Measurements from ENCODE around the gene TSG101. TPM values are rescaled to one million over a fixed set of nuclear protein-coding genes. Genes with fewer than 3 reads are reported as not detected.

TSG101 gene
- total and polyA plus RNA-seq, 2 donors, result 46.2 to 58.6 TPM

- no peaks in the 10 kb centered on the region for H3K4me1 ChIP-seq (ENCODE audit: insufficient read depth)
- no peak overlapping the region for H3K27ac ChIP-seq (ENCODE audit: low read depth)
- no peaks in the 10 kb centered on the region for H3K36me3 ChIP-seq (ENCODE audit: insufficient read depth)
- no peak for DNase-seq (ENCODE audit: extremely low spot score)
- H3K4me3 ChIP-seq (ENCODE audit: low read depth, low read length), result no peak overlapping the region
- WGBS, result 95% methylated on average over 1 of the region's 1 CpG
Measured at GRCh38 chr11:18524248-18524647, 2.5 kb downstream of the TSG101 start.

DNA sequence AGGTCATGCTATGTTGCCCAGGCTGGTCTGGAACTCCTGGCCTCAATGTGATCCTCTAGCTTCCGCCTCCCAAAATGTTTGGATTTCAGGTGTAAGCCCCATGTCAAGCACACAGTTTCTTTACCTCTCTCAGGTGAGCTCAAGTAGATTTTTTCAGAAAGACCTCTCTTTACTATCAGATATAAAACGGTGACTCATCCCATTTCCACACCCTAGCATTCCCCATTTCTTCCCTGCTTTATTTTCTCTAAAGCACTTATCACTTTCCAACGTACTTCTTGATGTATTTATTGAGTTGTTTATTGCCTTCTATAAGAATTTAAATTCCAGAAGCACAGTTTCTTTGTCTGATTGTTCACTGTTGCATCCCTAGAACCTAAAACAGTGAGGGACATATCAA is 3.7 kb downstream of the TSG101 start:
- Histone ChIP-seq H3K27ac (ENCODE audit: low read depth) (no peak overlapping the region), H3K36me3 (ENCODE audit: insufficient read depth) (no peaks in the 10 kb centered on the region), H3K4me1 (ENCODE audit: insufficient read depth) (no peaks in the 10 kb centered on the region), H3K4me3 (ENCODE audit: low read depth, low read length) (no peak overlapping the region)
- WGBS, result 81% methylated on average over 3 of the region's 3 CpGs
- DNase-seq (ENCODE audit: extremely low spot score), result no peak

DNA sequence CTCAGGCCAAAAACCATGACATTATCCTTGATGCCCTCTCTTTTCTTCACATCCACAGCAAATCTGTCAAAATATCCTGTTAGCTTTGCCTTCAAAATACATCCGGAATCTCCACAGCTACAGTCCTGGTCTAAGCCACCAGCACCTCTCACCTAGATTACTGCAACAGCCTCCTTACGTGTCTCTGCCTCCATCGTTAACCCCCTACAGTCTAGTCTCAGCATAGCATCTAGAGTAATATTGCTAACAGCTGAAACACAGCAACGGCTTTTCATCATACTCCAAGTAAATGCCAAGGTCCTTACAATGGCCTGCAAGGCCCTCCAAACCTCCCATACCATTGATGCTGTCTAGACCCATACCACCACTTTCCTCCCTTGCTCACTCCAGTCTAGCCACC is 4.4 kb downstream of the TSG101 start:
- WGBS, result 75% methylated on average over 4 of the region's 4 CpGs

DNA sequence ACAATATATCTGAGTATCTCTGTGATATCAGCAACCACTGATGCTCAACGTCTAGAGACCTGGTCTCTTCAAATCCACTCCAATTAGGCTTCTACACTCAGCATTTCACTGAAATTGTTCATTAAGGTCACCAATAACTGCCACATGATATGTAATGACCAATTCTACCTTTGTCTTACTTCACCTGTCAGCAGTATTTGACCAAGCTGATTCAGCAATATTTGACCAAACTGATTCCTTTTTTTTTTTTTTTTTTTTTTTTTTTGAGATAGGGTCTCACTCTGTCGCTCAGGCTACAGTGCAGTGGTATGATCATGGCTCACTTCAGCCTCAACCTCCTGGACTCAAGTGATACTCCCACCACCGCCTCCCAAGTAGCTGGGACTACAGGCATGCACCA is 5.6 kb downstream of the TSG101 start:
- Histone ChIP-seq H3K4me1 (ENCODE audit: insufficient read depth) (no peaks in the 10 kb centered on the region), H3K36me3 (ENCODE audit: insufficient read depth) (no peaks in the 10 kb centered on the region), H3K27ac (ENCODE audit: low read depth) (no peak overlapping the region), H3K4me3 (ENCODE audit: low read depth, low read length) (no peak overlapping the region)
- WGBS, result 97% methylated on average over 3 of the region's 3 CpGs
- no peak for DNase-seq (ENCODE audit: extremely low spot score)

More for the DNA sequence above, 4.4 kb downstream of the TSG101 start:
- no peaks in the 10 kb centered on the region for H3K4me1 ChIP-seq (ENCODE audit: insufficient read depth)
- H3K4me3 ChIP-seq (ENCODE audit: low read depth, low read length), result no peak overlapping the region
- no peak overlapping the region for H3K27ac ChIP-seq (ENCODE audit: low read depth)
- no peaks in the 10 kb centered on the region for H3K36me3 ChIP-seq (ENCODE audit: insufficient read depth)
- DNase-seq (ENCODE audit: extremely low spot score), result no peak

GRCh38 chr11:18502352-18502751 is 24.4 kb downstream of the TSG101 start:
- no peak for DNase-seq (ENCODE audit: extremely low spot score)
- H3K27ac ChIP-seq (ENCODE audit: low read depth), result no peak overlapping the region
- no peak overlapping the region for H3K4me3 ChIP-seq (ENCODE audit: low read depth, low read length)
- H3K36me3 ChIP-seq (ENCODE audit: insufficient read depth), result no peaks in the 10 kb centered on the region
- H3K4me1 ChIP-seq (ENCODE audit: insufficient read depth), result no peaks in the 10 kb centered on the region

DNA sequence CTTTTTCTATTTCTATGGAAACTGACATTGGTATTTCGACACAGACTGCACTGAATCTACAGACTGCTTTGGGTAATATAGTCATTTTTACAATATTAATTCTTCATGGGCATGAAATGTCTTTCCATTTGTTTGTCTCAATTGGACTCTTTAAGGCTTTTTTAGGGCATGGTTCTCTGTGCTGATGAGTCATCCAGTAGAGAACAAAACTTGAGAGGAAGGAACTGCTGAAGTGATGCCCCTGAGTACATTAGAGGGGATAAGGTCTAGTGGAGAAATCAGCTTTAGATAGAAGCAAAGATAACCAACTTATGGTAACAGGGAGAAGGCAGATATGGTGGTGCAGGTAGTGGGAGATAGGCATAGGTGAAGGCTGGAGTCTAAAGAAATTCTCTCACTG is 25.1 kb downstream of the TSG101 start:
- Histone ChIP-seq H3K4me3 (ENCODE audit: low read depth, low read length) (no peak overlapping the region), H3K27ac (ENCODE audit: low read depth) (no peak overlapping the region), H3K36me3 (ENCODE audit: insufficient read depth) (no peaks in the 10 kb centered on the region), H3K4me1 (ENCODE audit: insufficient read depth) (no peaks in the 10 kb centered on the region)
- WGBS, result 99% methylated on average over 1 of the region's 1 CpG
- DNase-seq (ENCODE audit: extremely low spot score), result no peak

- H3K36me3 ChIP-seq (ENCODE audit: insufficient read depth), result peaks cover 2% of the 10 kb centered on the region
- WGBS, result 98% methylated on average over 1 of the region's 1 CpG
- no peak overlapping the region for H3K4me3 ChIP-seq (ENCODE audit: low read depth, low read length)
- DNase-seq (ENCODE audit: extremely low spot score), result no peak
- no peak overlapping the region for H3K27ac ChIP-seq (ENCODE audit: low read depth)
- no peaks in the 10 kb centered on the region for H3K4me1 ChIP-seq (ENCODE audit: insufficient read depth)
Measured at GRCh38 chr11:18498039-18498438, 28.7 kb downstream of the TSG101 start.

DNA sequence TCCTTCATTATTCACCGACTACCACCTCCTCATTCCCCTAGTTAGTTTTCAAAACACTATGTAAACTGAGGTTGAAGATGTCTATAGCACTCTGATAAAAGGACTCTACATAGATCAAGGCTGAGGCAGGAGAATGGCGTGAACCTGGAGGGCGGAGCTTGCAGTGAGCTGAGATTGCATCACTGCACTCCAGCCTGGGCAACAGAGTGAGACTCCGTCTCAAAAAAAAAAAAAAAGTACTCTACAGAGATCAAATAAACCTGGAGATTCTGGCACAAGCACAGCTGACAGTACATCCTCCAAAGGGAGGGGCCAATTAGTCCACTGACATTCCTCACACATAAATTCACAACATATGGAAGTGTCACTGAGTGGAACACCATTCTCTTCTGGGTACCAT is 31.0 kb downstream of the TSG101 start:
- WGBS, result 84% methylated on average over 4 of the region's 4 CpGs
- Histone ChIP-seq H3K4me3 (ENCODE audit: low read depth, low read length) (no peak overlapping the region), H3K36me3 (ENCODE audit: insufficient read depth) (peaks cover 2% of the 10 kb centered on the region)

DNA sequence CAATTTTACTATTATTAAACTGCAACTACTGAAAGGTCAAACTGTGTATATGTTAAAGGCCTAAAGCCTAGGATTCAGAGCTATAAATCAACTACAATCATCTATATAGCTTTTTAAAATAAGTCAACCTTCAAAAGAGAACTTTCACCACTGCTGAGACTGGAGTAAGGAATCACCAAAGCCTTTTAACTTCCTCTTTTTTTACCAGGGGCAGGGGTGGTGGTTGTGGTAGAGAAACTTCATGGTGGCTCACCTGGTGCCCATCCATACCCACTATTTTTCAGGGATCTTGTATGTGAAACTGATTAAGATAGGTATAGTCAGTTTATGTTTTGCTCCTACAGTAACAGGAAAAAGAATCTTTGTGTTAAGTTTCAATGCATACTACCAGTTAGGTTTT is 31.5 kb downstream of the TSG101 start:
- DNase-seq (ENCODE audit: extremely low spot score), result no peak
- Histone ChIP-seq H3K36me3 (ENCODE audit: insufficient read depth) (peaks cover 2% of the 10 kb centered on the region), H3K27ac (ENCODE audit: low read depth) (no peak overlapping the region), H3K4me3 (ENCODE audit: low read depth, low read length) (no peak overlapping the region), H3K4me1 (ENCODE audit: insufficient read depth) (no peaks in the 10 kb centered on the region)

More for the DNA sequence above, 31.0 kb downstream of the TSG101 start:
- H3K4me1 ChIP-seq (ENCODE audit: insufficient read depth), result no peaks in the 10 kb centered on the region
- H3K27ac ChIP-seq (ENCODE audit: low read depth), result no peak overlapping the region
- DNase-seq (ENCODE audit: extremely low spot score), result no peak

GRCh38 chr11:18493310-18493709 is 33.4 kb downstream of the TSG101 start:
- WGBS, result 73% methylated on average over 4 of the region's 4 CpGs
- Histone ChIP-seq H3K27ac (ENCODE audit: low read depth) (no peak overlapping the region), H3K36me3 (ENCODE audit: insufficient read depth) (peaks cover 2% of the 10 kb centered on the region), H3K4me1 (ENCODE audit: insufficient read depth) (no peaks in the 10 kb centered on the region), H3K4me3 (ENCODE audit: low read depth, low read length) (no peak overlapping the region)
- DNase-seq (ENCODE audit: extremely low spot score), result no peak

DNA sequence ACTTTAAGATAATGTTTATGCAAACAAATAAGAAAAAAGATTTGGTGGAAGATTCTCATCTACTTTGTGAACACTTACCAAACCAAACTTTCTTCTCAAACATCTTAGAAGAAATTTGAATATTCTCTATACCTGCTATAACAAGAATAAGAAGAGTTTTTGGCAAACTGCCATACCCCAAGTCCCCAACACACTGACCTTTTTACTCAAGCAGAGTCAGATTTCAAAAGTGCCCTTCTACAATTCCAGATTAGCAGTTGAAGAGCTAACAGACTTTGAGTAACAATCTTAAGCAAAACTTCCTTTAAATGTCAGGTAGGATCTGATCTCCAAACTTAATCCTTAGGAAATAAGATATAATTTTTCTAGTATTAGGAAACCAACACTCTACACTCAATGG is 33.9 kb downstream of the TSG101 start:
- H3K4me1 ChIP-seq (ENCODE audit: insufficient read depth), result no peaks in the 10 kb centered on the region
- no peak for DNase-seq (ENCODE audit: extremely low spot score)
- no peak overlapping the region for H3K27ac ChIP-seq (ENCODE audit: low read depth)
- peaks cover 2% of the 10 kb centered on the region for H3K36me3 ChIP-seq (ENCODE audit: insufficient read depth)
- no peak overlapping the region for H3K4me3 ChIP-seq (ENCODE audit: low read depth, low read length)

- Histone ChIP-seq H3K36me3 (ENCODE audit: insufficient read depth) (peaks cover 2% of the 10 kb centered on the region), H3K4me3 (ENCODE audit: low read depth, low read length) (no peak overlapping the region), H3K4me1 (ENCODE audit: insufficient read depth) (no peaks in the 10 kb centered on the region), H3K27ac (ENCODE audit: low read depth) (no peak overlapping the region)
- no peak for DNase-seq (ENCODE audit: extremely low spot score)
- 88% methylated on average over 2 of the region's 2 CpGs for WGBS
Measured at GRCh38 chr11:18491924-18492323, 34.8 kb downstream of the TSG101 start.

DNA sequence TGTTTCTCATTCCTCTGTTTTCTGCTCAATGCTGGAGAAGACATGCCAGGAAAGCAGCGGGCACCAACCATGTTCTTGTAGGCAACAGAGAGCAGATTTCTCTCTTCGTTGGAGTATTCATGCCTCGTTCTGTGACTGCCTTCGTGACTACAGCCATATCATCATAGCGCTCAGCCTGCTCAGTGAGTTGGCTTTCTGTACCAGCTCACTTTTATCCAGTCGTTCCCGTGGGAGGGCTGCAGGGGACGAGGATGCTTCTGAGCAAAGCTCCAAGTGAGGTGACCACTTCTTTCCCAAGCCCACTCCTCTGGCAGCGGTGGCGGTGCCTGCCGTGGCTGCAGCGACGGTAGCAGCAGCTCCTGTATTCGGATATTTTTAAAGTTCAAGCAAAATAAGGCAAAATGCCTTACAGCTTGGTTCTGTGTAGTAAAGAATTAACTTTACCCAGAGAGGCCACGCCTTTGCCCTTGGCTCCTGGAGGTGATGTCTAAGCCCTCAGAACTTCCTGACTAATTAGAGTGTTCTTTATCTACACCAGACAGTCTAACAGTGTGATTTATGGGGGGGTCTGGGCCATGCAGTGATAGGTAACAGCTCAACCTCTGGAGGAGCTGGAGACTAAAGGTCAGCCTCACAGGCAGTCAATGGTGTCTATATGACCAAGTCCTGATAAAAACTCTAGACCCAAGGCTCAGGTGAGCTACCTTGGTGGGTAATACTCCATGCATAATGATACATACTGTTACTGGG is 35.8 kb downstream of the TSG101 start:
- Histone ChIP-seq H3K36me3 (ENCODE audit: insufficient read depth) (peaks cover 2% of the 10 kb centered on the region), H3K4me3 (ENCODE audit: low read depth, low read length) (no peak overlapping the region), H3K4me1 (ENCODE audit: insufficient read depth) (no peaks in the 10 kb centered on the region), H3K27ac (ENCODE audit: low read depth) (no peak overlapping the region)
- no peak for DNase-seq (ENCODE audit: extremely low spot score)
- 92% methylated on average over 15 of the region's 15 CpGs for WGBS

DNA sequence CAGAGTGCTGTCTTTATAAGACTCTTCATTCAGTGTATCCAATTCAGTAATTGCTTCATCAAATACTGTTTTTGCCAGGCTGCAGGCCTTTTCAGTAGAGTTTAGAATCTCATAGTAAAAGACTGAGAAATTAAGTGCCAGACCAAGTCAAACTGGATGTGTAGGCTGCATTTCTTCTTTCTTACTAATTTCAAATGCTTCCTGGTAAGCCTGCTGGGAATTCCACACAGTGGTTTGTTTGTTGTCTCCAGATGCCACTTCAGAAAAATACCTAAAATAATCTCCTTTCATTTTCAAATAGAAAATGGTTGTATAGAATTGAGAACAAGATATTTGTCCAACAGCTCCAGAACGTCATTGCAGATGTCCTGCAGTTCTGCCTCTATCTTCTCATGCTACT is 36.4 kb downstream of the TSG101 start:
- Histone ChIP-seq H3K27ac (ENCODE audit: low read depth) (no peak overlapping the region), H3K4me3 (ENCODE audit: low read depth, low read length) (no peak overlapping the region), H3K4me1 (ENCODE audit: insufficient read depth) (no peaks in the 10 kb centered on the region), H3K36me3 (ENCODE audit: insufficient read depth) (peaks cover under 1% of the 10 kb centered on the region)
- DNase-seq (ENCODE audit: extremely low spot score), result no peak
- 81% methylated on average over 1 of the region's 1 CpG for WGBS
